HG02884 (cell line): ENCODE data around the gene LRRC41.
"Not testable (repeated sequence)": the region's sequence is repeated elsewhere in the genome, so short reads cannot be mapped to it uniquely, and the experiment has no call there.

Experiments
- ATAC-seq: cut with Tn5 transposase; IDR thresholded peaks from one replicate; pipeline ENCODE4 v1.9.1; 2021; ENCODE audit warnings: mild to moderate bottlenecking, moderate library complexity; ENCODE audit not compliant: unreplicated experiment

Gene LRRC41, protein sequence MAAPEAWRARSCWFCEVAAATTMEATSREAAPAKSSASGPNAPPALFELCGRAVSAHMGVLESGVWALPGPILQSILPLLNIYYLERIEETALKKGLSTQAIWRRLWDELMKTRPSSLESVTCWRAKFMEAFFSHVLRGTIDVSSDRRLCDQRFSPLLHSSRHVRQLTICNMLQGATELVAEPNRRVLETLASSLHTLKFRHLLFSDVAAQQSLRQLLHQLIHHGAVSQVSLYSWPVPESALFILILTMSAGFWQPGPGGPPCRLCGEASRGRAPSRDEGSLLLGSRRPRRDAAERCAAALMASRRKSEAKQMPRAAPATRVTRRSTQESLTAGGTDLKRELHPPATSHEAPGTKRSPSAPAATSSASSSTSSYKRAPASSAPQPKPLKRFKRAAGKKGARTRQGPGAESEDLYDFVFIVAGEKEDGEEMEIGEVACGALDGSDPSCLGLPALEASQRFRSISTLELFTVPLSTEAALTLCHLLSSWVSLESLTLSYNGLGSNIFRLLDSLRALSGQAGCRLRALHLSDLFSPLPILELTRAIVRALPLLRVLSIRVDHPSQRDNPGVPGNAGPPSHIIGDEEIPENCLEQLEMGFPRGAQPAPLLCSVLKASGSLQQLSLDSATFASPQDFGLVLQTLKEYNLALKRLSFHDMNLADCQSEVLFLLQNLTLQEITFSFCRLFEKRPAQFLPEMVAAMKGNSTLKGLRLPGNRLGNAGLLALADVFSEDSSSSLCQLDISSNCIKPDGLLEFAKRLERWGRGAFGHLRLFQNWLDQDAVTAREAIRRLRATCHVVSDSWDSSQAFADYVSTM

GRCh38 chr1:46303038-46303871 is at the start of gene LRRC41, which contains the start of gene UQCRH:
LRRC41 (minus strand) TSS chr1:46303616; CDS start chr1:46303322, 294 bp downstream.
UQCRH (plus strand) TSS chr1:46303698; CDS start chr1:46303767, 69 bp downstream.
- peak; percentile 70 for ATAC-seq

DNA sequence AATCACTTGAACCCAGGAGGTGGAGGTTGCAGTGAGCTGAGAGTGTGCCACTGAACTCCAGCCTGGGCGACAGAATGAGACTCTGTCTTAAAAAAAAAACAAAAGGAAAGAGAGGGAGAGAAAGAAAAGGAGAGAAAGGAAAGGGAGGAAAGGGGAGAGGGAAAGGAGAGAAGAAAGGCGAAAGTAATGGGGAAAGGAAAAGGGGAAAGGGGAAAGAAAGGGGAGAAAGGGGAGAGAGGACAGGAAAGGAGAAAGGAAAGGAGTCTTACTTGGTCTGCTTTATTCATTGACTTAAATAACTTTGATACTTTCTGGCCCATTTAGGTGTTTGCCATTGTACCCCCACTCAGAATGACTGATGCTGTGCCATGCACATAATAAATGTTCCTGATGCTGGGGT is 48.9 kb upstream of the LRRC41 start:
- no peak for ATAC-seq

- ATAC-seq = no peak
Observed at GRCh38 chr1:46345281-46345680, 41.9 kb upstream of the LRRC41 start.

DNA sequence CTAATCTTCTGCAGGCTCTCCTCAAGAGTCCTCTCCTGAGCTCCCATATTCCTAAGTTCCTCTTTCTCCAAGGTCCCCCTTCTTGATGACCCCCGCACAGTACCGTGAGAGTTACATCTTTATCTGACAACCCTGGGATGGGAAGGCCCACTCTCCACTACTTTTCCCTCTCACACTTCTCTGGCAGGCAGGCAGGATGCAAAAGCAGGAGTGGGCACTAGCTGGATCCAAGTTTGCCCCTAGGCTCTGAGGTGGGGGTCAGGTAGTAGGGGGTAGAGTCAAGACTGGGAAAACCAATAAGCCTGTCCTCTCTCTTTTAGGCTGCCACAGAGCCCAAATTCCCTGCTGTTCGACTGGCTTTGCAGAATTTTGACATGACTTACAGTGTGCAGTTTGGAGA is 41.1 kb upstream of the LRRC41 start:
- no peak for ATAC-seq

DNA sequence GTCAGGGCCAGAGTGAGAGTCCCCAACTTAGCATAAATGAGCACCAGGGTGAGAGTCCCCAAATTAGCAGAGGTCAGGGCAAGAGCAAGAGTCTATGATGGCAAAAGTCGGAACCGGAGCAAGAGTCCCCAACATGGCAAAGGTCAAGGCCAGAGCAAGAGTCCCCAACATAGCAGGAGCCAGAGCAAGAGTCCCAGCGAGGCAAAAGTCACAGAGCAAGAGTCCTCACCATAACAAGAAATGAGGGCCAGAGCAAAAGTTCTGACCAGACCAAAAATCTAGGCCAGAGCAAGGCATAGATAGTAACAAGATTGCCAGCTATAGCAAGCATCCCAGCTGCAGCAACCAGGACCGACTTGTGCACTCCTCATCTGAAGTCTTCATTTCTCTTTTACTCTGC is 40.3 kb upstream of the LRRC41 start:
- no peak for ATAC-seq

DNA sequence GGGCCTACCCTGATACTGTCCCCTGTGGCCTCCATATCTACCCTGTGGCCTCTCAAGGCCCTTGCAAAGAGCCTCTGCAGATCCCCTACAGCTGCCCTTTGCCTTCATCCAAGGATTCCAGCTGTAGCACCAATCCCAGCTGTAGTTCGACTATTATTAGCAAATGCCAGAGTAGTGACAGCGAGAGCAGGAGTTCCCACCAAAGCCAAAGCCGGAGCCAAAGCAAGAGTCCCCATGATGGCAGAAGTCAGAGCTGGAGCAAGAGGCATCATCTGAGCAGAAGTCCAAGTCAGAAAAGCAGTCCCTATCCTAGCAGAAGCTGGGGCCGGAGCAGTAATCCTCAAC is 39.9 kb upstream of the LRRC41 start:
- ATAC-seq = no peak

DNA sequence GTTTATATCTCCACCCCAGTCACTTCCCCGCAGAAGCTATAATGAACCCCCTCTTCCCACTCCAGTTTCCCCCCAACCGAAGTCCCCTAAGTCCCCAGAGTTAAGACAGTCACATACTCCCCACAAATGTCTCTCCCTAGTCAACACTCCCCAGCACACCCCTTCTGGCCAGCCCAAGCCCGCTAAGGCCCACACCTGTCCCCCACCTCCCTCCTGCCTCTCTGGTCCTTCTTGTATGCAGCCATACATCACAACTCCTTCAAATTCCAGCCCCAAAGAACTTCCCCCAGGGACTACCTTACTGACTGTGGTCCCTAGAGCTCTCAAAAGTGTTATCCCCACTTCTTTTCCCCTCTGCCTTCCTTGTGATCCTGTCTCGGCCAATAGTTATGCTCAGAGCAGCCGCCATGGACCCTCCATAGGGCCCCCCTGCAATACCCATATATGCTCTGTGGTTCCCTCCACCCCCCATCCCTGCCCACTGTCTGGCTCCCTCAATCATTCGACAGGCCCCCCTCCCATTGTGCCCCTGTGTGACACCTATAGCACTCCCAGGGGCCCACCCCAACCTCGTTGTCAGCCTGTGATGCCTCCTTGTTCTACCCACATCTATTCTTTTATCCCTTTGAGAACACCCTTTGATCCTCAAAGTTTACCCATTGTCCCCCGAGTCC is 39.4 kb upstream of the LRRC41 start:
- ATAC-seq = no peak

- ATAC-seq = no peak
Observed at GRCh38 chr1:46342084-46342656, 38.8 kb upstream of the LRRC41 start.

- ATAC-seq = no peak
Observed at GRCh38 chr1:46341222-46342083, 38.0 kb upstream of the LRRC41 start.

DNA sequence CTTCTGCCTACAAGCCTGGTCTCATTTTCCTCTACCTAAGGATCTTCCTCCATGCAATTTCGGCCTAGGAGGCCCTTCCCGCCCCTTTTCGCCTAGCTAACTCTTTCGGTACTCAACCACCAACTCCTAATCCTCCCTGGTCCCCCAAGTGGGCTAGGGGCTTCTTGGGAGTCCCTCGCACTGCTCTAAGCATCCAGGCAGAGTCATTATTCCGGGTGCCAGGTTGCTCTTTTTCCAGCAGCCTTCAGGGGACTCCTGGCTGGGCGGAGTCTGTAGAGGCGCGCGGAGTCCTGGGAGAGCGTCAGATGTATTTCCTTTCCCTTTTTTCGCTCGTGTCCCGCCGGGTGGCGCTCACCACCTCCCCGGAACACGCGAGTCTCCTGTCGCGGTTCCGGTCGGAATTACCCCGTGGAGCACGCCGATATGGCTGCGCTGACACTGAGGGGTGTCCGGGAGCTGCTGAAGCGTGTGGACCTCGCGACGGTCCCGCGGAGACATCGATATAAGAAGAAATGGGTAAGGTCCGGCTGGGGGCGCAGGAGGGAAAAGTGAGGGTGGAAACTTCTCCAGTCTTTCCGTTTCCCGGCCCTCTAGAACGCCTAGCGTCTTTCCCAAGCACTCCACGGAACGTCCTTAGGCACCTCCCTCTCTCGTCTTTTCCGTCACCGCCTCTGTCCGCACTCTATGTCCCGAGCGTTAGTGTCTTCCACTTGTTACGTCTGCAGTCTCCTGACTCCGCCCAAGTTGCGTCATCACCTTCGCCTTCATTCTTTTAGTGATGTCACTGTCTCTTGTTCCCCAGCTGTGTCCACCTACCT is 37.2 kb upstream of the LRRC41 start, which contains the start of gene NSUN4:
Gene NSUN4, plus strand, starts transcription at position 404 of the 818 bp plus-strand sequence. Its CDS starts 20 bp downstream, at position 424.
- peak; percentile 62 for ATAC-seq

GRCh38 chr1:46337409-46337808 is 34.0 kb upstream of the LRRC41 start:
- ATAC-seq = not testable (repeated sequence)

- ATAC-seq = no peak
Observed at GRCh38 chr1:46335081-46335480, 31.7 kb upstream of the LRRC41 start.

- no peak for ATAC-seq
Observed at GRCh38 chr1:46334030-46334384, 30.6 kb upstream of the LRRC41 start.

DNA sequence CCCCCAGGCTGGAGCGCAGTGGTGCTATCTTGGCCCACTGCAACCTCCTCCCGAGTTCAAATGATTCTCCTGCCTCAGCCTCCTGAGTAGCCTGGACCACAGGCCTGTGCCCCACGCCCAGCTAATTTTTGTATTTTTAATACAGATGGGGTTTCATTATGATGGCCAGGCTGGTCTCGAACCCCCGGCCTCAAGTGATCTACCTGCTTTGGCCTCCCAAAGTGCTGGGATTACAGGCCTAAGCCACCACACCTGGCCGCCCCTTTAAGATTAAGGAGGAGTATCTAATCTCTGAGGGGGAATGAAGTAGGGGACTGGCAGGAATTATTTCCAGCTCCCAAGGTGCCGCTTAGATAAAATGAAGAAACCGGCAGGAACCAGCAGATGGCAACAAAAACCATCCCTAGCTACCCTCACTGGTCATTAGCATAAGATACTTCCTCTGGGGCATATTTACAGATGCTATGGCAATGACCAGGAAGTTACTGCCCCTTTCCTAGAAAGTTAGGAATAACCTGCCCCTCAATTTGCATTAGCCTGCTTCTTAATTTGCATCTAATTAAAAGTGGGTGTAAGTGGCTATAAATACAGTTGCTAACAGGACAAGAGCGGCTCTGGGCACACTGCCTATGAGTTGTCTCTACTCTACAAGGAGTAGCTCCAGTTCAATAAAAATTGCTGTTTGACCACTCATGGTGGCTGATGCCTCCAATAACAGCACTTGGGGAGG is 30.0 kb upstream of the LRRC41 start:
- ATAC-seq = no peak

DNA sequence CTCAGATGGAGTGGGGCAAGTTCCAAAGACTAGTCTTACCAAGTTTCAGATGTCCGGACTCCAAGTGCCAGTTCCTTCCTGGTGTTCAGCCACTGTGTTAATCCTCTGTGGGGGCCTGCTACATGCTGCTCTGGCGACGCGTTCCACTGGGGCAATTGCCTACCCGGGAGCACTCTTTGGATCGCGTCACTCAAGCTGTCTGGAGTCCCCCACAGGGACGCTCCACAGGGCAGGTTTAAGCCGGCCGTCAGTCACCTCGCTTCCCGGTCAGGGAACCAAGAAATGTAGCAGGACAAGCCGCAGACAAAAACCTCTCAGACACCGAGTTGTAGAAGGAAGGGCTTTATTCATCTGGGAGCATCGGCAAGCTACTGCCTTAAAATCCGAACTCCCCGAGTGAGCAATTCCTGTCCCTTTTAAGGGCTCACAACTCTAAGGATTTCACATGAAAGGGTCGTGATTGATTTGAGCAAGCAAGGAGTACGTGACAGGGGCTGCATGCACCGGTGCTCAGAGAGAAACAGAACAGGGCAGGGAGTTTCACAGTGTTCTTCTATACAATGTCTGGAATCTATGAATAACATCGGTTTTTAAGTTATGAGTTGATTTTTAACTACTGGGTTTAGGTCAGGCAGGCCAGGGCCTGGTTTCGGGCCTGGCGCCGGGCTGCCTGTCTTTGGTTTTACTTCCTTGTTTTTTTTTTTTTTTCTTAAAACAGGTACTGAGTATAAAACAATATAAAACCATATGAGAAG is 28.5 kb upstream of the LRRC41 start:
- not testable (repeated sequence) for ATAC-seq

GRCh38 chr1:46330381-46330780 is 27.0 kb upstream of the LRRC41 start:
- ATAC-seq = not testable (repeated sequence)

DNA sequence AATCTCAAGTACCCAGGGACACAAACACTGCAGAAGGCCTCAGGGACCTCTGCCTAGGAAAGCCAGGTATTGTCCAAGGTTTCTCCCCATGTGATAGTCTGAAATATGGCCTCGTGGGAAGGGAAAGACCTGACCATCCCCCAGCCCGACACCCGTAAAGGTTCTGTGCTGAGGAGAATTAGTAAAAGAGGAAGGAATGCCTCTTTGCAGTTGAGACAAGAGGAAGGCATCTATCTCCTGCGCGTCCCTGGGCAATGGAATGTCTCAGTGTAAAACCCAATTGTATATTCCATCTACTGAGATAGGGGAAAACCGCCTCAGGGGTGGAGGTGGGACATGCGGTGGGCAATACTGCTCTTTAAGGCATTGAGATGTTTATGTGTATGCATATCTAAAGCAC is 26.4 kb upstream of the LRRC41 start:
- ATAC-seq = not testable (repeated sequence)
